Progenitor cell of endocrine pancreas (in vitro differentiated cells): ENCODE measurements around the gene TMEM235. TPM values are rescaled to one million over a fixed set of nuclear protein-coding genes. Genes with fewer than 3 reads are reported as not detected.

ENCODE experiments used
- DNase-seq: peaks from one replicate; pipeline ENCODE4 v3.0.0; 2021; ENCODE audit warnings: low spot score; ENCODE audit not compliant: unreplicated experiment
- H3K27ac Mint-ChIP-seq: 2 replicates; pipeline ENCODE4 v1.8.0; 2021; ENCODE audit warnings: mild to moderate bottlenecking, moderate library complexity, mixed read lengths
- H3K27me3 Mint-ChIP-seq: 2 replicates; pipeline ENCODE4 v1.8.0; 2021; ENCODE audit warnings: mixed read lengths
- H3K36me3 Mint-ChIP-seq: 2 replicates; pipeline ENCODE4 v1.8.0; 2022; ENCODE audit warnings: mixed read lengths; ENCODE audit not compliant: insufficient read depth
- H3K4me1 Mint-ChIP-seq: 2 replicates; pipeline ENCODE4 v1.8.0; 2021; ENCODE audit warnings: low read depth, mixed read lengths
- H3K4me3 Mint-ChIP-seq: 2 replicates; pipeline ENCODE4 v1.8.0; 2021; ENCODE audit warnings: low read depth, mild to moderate bottlenecking, moderate library complexity, mixed read lengths
- H3K9me3 Mint-ChIP-seq: 2 replicates; pipeline ENCODE4 v1.8.0; 2021; ENCODE audit warnings: low read depth, mixed read lengths
- CTCF ChIP-seq: fragments of 200-600 bp; sonication (generic); IDR thresholded peaks from one replicate; pipeline ENCODE4 v1.5.0; 2021; ENCODE audit warnings: antibody characterized with exemption, mild to moderate bottlenecking; ENCODE audit not compliant: unreplicated experiment
- total RNA-seq: library from RNA; stranded (reverse); gene quantifications from 2 replicates; pipeline ENCODE4 v1.2.1, GENCODE V29; 2021

The TMEM235 gene
- total RNA-seq, 1 donor from 2014 or later, result not detected

GRCh38 chr17:78223061-78223460, 8.4 kb upstream of the TMEM235 start:
- no peak overlapping the region for H3K4me3 Mint-ChIP-seq
- H3K9me3 Mint-ChIP-seq, result no peaks in the 10 kb centered on the region
- H3K27ac Mint-ChIP-seq, result no peak overlapping the region
- TF ChIP-seq CTCF, result no peak
- H3K4me1 Mint-ChIP-seq, result no peaks in the 10 kb centered on the region
- H3K36me3 Mint-ChIP-seq, result peaks cover 4% of the 10 kb centered on the region
- peaks cover 3% of the 10 kb centered on the region for H3K27me3 Mint-ChIP-seq
- no peak for DNase-seq

GRCh38 chr17:78223765-78224164, 7.7 kb upstream of the TMEM235 start:
- no peaks in the 10 kb centered on the region for H3K9me3 Mint-ChIP-seq
- peaks cover 3% of the 10 kb centered on the region for H3K27me3 Mint-ChIP-seq
- no peaks in the 10 kb centered on the region for H3K4me1 Mint-ChIP-seq
- H3K36me3 Mint-ChIP-seq, result peaks cover 4% of the 10 kb centered on the region
- H3K27ac Mint-ChIP-seq, result no peak overlapping the region
- no peak for TF ChIP-seq CTCF
- no peak overlapping the region for H3K4me3 Mint-ChIP-seq
- DNase-seq, result no peak

GRCh38 chr17:78224231-78225087, 7.0 kb upstream of the TMEM235 start:
- no peak for TF ChIP-seq CTCF
- Mint-ChIP-seq H3K4me3 (no peak overlapping the region), H3K36me3 (peaks cover 4% of the 10 kb centered on the region), H3K9me3 (no peaks in the 10 kb centered on the region), H3K27me3 (peaks cover 3% of the 10 kb centered on the region), H3K27ac (no peak overlapping the region), H3K4me1 (no peaks in the 10 kb centered on the region)
- DNase-seq, result no peak

- no peak overlapping the region for H3K4me3 Mint-ChIP-seq
- H3K9me3 Mint-ChIP-seq, result no peaks in the 10 kb centered on the region
- H3K27me3 Mint-ChIP-seq, result peaks cover 6% of the 10 kb centered on the region
- peaks cover 4% of the 10 kb centered on the region for H3K36me3 Mint-ChIP-seq
- H3K27ac Mint-ChIP-seq, result no peak overlapping the region
- TF ChIP-seq CTCF, result no peak
- H3K4me1 Mint-ChIP-seq, result no peaks in the 10 kb centered on the region
- no peak for DNase-seq
These were observed 6.2 kb upstream of the TMEM235 start for GRCh38 chr17:78225088-78225865.

GRCh38 chr17:78226055-78226758, 5.2 kb upstream of the TMEM235 start:
- no peaks in the 10 kb centered on the region for H3K4me1 Mint-ChIP-seq
- TF ChIP-seq CTCF, result no peak
- H3K4me3 Mint-ChIP-seq, result no peak overlapping the region
- H3K36me3 Mint-ChIP-seq, result peaks cover 3% of the 10 kb centered on the region
- no peak for DNase-seq
- no peaks in the 10 kb centered on the region for H3K9me3 Mint-ChIP-seq
- peaks cover 15% of the 10 kb centered on the region for H3K27me3 Mint-ChIP-seq
- no peak overlapping the region for H3K27ac Mint-ChIP-seq
